Activated gamma-delta T cell (primary cell): Measurements from ENCODE around the gene TOP2A.

ENCODE experiments used
- DNase-seq: peaks from one replicate; lab custom pipeline; 2025; lab: John Stamatoyannopoulos, UW

The TOP2A gene

DNA sequence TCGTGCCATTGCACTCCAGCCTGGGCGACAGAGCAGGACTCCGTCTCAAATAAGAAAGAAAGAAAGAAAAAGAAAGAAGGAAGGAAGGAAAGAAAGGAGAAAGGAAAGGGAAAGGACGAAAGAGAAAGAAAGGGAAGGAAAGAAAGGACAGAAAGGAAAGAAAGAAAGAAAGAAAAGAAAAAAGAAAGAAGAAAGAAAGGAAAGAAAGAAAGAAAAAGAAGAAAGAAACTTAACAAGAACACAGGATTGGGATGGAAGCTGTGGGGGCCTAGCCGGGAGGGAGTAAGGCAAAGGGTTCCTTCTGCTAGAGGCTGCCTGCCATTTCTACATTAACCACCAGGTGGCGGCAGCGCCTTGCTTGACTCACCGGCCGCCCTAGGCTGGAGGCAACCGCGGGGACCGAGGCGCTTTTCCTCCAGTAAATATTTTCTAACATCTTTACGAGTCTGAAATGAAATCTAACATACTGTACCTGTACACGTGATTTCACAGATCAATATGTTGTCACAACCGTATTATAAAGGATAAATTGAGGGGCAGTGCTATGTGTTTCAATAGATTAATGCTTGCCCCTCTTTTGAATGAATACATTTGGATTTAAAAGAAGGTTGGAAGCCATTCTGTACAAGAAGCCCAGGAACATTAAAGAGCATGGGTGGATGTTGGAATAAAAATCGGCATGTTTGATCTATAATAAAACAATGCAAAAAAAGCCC is 59.2 kb downstream of the TOP2A start:
- peak; percentile 32 for DNase-seq

DNA sequence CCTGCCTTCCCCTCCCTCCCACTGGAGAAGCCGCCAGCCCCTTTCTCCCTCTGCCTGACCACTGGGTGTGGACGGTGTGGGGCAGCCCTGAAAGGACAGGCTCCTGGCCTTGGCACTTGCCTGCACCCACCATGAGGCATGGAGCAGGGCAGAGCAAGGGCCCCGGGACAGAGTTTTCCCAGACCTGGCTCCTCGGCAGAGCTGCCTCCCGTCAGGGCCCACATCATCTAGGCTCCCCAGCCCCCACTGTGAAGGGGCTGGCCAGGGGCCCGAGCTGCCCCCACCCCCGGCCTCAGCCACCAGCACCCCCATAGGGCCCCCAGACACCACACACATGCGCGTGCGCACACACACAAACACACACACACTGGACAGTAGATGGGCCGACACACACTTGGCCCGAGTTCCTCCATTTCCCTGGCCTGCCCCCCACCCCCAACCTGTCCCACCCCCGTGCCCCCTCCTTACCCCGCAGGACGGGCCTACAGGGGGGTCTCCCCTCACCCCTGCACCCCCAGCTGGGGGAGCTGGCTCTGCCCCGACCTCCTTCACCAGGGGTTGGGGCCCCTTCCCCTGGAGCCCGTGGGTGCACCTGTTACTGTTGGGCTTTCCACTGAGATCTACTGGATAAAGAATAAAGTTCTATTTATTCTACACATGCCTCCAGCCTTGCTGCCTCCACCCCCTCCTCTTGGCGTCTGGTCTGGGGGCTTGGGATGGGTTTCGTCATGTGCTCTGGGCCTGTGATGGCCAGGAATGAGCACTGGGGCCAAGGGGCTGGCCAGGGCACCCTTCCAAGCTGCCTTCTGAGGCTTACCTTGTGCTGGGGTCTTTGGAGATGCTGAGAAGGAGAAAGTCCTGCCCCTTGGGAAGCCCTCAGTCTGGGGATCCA is 60.5 kb downstream of the TOP2A start:
- no peak for DNase-seq

DNA sequence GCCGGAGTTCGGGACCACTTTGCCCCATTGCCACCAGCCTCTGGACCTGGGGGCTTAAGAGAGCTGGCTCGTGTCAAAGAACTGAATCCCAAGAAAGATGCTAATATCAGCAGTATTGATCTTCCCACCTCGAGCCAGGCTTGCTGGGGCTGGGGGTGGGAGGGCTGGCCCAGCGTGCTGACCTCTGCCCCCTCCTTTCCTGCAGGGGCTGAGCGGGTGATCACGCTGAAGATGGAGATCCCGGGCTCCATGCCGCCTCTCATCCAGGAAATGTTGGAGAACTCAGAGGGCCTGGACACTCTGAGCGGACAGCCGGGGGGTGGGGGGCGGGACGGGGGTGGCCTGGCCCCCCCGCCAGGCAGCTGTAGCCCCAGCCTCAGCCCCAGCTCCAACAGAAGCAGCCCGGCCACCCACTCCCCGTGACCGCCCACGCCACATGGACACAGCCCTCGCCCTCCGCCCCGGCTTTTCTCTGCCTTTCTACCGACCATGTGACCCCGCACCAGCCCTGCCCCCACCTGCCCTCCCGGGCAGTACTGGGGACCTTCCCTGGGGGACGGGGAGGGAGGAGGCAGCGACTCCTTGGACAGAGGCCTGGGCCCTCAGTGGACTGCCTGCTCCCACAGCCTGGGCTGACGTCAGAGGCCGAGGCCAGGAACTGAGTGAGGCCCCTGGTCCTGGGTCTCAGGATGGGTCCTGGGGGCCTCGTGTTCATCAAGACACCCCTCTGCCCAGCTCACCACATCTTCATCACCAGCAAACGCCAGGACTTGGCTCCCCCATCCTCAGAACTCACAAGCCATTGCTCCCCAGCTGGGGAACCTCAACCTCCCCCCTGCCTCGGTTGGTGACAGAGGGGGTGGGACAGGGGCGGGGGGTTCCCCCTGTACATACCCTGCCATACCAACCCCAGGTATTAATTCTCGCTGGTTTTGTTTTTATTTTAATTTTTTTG is 61.6 kb downstream of the TOP2A start:
- DNase-seq, result no peak

DNA sequence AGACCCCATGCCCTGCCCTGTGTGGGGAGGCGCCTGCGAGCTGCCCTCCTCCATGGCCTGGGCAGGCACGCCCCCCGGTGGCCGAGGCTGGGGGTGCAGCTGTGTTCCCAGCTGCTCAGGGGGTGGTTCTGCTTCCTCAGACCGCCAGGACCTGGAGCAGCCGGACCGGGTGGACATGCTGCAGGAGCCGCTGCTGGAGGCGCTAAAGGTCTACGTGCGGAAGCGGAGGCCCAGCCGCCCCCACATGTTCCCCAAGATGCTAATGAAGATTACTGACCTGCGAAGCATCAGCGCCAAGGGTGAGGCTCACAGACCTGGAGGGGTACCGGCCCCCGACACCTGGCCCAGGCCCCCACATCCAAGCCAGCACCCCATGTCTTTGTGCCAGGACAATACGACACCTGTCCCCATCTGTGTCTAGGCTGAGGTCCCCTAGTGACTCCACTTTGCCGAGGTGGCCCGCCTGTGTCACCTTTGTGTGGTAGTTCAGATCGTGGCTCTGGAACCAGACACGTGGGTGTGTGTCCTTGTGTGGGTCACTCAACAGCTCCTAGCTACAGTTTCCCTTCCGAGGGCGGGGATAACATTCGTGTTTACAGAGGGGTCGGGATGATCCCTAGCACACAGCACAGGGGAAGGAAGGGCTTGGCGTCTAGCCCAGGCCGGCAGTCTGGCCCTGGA is 62.4 kb downstream of the TOP2A start:
- DNase-seq, result peak; percentile 54

DNA sequence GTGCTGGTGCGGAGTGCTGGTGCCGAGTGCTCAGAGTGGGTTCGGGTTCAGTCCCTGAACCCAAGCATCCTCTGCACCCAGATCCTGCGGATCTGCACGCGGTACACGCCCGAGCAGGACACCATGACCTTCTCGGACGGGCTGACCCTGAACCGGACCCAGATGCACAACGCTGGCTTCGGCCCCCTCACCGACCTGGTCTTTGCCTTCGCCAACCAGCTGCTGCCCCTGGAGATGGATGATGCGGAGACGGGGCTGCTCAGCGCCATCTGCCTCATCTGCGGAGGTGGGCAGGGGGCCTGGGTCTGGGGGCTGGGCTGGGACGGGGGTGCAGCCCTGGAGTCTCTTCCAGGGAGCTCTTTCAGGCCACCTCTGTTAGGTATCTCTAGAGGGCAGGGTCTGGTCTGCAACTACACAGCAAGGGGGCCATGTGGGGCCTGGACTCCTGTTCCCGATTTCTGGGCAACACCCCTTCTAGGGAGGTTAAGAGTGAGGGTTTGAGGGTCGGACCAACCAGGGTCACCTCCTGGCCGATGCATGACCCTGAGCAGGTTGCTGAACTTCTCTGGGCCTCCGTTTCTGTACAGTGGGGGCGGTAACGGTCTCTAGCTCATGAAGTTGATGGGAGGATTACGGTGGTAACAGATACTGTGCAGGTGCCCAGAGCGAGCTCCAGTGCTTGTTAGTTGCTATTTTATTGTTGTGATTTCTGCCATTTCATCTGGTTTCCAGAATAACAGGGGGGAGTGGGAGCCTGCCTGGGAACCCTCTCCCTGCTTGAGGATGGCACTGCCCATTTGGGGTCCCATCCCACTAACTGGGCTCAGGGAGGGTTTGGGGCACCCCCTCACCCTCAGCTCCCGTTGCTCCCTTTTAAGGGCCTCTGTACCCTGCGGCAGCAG is 63.2 kb downstream of the TOP2A start:
- no peak for DNase-seq

DNA sequence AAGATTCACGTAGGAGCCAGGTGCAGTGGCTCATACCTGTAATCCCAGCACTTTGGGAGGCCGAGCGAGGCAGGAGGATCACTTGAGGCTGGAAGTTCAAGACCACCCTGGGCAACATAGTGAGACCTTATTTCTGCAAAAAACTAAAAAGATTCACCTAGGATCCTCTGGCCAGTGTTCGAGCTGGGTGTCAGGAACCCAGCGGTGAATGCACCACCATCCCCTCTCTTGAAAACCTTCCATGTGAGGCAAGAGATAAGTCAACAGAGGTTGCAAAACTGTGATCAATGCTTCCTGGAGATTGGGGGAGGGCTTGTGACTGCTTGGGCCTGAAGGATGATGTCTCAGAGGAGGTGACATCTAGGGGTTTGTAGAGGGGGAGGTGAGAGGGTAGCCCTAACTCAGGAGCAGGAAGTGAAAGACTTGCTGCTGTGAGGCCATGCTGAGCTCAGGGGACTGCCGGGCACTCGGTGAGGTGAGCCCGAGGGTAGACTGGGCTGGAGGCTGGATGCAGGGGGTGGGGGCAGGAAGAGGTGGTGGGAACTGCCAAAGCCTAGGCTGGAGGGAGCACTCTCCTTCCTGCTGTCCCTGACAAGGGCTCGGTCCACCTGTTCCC is 64.8 kb downstream of the TOP2A start:
- DNase-seq, result no peak

DNA sequence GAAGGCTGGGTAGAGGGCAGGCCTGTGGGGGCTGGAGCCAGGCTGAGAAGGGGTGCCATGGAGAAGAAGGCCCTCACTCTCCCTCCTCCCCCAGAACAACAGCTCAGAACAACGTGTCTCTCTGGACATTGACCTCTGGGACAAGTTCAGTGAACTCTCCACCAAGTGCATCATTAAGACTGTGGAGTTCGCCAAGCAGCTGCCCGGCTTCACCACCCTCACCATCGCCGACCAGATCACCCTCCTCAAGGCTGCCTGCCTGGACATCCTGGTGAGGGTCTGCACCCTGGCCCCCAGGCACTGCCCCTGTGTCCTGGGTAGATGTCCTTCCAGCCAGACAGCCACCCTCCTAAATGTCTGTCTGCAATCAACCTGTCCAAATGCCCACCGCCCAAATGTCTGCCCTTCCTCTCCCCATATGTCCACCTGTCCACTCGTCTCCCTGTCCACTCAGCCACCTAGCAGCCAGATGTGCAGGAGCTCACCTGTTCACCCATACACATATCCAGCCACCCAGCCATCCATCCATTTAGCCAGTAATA is 65.4 kb downstream of the TOP2A start:
- no peak for DNase-seq

DNA sequence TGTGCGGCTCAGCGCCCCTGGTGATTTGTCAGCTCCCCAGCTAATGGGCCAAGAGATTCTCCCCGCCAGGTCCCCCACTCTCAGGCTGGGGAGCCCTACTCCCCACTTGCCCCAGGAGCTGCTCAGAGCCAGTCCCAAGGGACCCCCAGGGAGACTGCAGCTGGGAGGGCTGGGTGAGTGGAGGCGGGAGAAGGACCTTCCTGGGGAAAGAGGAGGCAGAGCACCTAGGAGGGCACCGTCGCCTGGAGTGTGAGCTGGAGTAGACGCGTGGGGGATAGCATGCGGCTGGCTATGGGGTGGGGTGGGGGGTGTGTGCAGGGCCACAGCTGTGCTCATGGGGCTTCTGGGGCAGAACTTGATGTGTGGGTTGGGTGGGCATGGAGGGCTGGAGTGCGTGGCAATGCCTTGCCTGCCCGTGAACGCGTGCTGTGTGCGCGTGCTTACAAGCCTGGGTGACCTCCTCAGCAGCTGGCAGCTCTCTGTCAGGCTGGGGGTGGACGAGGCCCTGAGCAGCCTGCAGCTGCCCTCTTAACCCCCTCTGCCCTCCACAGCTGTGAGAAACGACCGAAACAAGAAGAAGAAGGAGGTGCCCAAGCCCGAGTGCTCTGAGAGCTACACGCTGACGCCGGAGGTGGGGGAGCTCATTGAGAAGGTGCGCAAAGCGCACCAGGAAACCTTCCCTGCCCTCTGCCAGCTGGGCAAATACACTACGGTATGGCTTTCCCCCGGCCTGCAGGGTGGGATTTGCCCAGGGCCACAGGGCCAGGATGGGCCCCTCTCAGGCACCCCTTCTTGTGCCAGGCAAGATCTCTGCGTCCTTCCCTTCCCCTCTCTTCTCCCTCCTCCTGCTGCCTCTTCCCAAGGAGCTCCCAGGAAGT is 66.1 kb downstream of the TOP2A start:
- no peak for DNase-seq

DNA sequence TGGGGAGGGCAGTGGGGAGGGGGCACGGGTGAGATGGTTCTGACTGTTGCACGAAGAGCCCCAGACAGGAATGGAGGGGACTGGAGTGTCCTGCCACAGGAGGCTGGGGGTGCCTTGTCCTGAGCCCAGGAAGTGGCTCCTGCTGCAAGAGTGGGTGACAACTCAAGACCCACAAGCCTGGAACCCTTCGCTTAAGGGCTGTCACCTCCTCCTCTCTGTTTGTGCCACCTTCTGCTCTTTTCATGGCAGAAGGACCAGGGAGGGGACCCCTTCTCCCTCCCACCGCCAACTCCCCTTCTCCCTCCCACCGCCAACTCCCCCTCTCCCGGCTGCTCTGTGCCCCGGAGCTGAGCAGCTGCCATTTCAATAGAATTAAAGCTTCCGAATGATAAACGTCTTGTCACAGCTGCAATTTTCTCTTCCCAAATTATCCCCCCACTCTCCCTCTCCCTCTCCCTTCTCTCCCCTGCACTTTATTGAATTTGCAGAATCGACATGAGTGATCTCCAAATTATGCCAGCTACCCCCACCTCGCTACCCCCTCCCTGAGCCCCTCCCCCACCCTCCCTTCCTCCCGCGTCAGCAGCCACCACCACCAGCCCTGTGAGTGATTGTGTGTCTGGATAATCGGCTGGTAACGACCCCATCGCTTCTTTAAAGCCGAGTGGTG is 66.9 kb downstream of the TOP2A start:
- no peak for DNase-seq

DNA sequence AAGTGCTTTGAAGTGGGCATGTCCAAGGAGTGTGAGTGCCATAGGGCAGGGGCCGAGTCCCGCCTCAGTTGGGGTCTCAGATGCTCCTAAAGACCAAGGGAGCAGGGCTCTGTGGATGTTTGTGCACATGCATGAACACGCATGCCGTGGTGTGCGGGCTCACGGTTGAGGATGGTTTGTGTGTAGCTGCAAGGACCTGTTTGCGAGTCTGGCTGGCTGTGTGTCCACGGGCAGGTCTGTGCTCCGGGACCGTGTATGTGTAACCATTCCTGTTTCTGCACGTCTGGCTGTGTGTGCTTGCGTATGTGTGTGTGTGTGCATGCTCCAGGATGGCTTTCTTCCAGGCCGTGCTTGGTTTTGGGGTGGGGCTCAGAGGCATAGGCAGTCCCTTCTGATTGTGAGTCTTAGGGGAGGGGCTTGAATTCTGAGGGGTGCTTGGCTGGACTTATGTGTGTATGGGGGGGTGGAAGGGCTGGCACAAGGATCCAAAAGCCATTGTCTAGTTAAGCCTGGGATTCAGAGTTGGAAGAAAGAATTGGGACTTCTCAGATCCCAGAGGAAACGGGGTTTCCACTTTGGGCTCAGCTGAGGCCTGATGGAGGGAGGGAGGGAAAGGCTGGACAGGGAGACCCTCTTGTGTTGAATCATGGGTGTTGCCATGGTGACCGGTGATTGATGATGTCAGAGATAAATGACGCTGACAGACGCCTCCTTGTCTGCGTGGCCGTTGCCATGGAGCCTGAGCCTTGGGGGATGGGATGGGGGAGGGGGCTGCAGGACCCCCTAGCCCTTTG is 67.6 kb downstream of the TOP2A start:
- no peak for DNase-seq

DNA sequence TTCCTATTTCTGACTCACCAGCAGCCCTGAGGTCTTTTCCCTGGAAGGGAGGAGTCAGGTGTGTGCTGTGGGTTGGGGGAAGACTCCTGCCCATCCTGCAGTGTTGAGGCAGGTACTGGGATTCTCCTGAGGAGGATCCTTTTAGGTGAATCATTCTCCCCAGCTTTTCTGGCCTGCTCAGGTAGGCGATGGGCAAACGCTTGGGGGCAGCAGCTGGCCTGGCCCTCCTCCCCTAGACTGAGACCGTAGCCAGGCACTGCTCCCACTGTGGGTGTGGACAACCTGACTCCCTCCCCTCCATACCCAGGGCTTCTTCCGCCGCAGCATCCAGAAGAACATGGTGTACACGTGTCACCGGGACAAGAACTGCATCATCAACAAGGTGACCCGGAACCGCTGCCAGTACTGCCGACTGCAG is 68.2 kb downstream of the TOP2A start:
- no peak for DNase-seq

DNA sequence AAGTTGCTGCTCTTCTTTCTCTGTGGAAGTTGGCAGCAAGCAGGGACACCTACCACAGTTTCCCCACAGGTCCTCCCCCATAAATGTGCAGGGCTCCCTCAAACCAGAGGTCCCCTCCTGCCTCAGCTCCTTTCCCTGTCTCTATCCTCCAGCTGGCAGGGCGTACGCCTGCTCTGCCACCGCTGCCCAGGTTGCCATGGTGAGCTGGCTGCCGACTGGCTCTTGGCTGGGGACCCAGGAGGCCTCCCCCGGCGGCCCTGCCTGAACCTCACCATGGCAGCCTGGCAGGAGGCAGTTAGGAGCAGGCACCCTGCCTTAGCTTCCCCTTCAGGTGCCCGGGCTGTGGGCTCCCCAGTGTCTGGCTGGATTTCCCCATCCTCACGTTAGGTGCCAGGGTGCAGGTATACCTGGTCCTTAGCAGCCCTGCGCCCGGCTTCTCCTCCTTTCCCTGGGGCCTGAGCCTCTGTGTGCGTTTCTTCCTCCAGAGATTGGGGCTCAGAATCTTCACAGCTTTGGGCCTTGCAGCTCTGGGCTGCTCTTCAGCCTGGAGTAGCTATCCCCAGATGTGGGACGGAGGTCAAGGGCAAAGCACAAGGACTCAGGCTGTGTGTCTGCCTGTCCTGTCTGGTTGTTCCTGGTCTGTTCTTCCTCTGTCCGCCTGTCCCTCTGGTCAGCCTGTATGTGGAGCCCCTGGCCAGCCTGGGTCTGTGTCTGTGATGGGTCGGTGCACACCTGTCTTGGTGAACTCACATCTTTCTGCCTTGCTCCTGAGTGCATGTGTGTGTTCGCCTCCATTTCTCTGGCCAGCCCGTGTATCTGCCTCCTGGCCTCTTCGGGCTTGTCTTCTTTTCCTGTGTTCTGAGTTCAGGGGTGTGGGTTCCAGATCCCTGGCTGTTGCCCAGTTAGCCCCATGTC is 68.9 kb downstream of the TOP2A start:
- DNase-seq, result no peak

DNA sequence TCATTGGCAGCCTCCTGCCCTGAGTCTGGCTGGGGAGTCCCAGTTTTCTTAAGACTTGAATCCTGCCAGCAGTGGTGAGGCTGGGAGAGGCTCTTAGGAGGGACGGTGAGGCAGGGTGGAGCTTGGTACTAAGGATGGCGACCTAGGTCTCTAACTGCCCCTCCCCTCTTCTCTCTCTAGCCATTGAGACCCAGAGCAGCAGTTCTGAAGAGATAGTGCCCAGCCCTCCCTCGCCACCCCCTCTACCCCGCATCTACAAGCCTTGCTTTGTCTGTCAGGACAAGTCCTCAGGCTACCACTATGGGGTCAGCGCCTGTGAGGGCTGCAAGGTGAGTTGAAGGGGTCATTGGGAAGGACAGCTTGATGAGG is 69.6 kb downstream of the TOP2A start:
- DNase-seq, result no peak

DNA sequence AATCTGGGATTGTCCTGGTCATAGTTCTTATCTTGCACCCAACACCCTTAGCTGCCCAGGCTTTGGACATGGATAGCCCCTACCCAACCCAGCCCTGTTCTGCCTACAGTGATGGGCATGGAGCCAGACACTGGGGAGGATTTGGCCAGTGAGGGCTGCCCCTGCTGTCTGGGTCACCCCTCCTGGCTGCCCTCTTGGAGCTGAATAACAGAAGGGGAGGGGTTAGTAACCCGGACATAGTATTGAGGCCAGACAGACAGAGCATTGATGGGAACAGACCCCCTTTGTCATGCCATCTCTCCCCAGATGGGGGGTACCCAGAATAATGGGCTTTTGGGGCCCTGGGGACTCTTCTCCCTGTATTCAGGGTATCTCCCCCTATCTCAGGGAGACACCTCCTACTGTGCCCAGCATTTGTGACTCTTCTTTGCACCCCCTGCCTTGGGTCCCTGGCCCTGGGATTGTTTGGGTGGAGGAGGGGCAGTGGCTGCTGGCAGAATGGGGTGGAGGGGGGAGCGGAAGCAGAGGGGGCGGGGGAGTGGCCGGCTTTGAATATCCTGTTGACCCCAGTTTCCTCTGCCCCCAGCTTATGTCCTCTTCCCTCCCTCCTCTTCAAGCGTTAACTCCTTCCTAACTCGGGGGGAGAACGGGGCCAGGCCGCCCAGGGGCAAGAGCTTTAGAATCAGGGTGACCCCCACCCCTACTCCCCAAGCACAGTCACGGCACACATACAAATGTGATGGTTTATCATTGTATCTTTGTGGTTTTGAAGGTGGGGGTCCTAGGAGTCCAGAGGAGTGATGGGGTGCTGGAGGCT is 70.2 kb downstream of the TOP2A start:
- DNase-seq, result no peak

DNA sequence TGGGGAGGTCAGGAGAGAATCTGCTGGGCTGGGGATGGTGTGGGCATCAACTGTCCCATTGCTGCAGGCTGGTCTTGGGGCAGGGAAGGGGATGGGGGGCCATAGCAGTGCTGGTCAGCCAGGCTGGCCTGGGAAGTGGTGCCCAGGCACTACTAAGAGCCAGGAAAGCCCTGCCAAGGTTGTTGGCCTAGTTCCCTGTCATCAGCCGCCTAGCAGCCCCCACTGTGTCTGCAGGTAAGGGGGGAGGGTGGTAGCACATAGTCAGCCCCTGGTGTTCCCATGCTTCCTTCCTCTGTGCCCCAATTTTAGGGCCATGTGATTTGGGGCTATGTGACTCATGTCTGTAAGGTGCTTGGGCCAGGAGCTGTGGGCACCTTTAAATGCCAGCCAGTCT is 70.9 kb downstream of the TOP2A start:
- DNase-seq, result no peak
